GM23248 (cell line): ENCODE results near the gene CRELD1. TPM values are rescaled to one million over a fixed set of nuclear protein-coding genes. Genes with fewer than 3 reads are reported as not detected.
A peak's percentile ranks its signal among the peaks of the same experiment; 100 is the strongest.
"Not testable (repeated sequence)": the region's sequence is repeated elsewhere in the genome, so short reads cannot be mapped to it uniquely, and the experiment has no call there.

Experiments used
- DNase-seq: peaks from one replicate; pipeline ENCODE4 v3.0.0-alpha.2; 2015
- H2AFZ ChIP-seq: fragments of 200-600 bp; sonication (generic); 2 replicates; pipeline ENCODE4 v1.6.1; 2016; ENCODE audit warnings: antibody characterized with exemption
- H3F3A ChIP-seq: fragments of 200-600 bp; sonication (generic); 2 replicates; pipeline ENCODE4 v1.6.1; 2016; ENCODE audit warnings: mild to moderate bottlenecking, antibody characterized with exemption, mixed run types; ENCODE audit not compliant: insufficient read depth
- H3K27ac ChIP-seq: fragments of 200-600 bp; sonication (generic); 2 replicates; pipeline ENCODE4 v1.5.1; 2016; ENCODE audit warnings: mild to moderate bottlenecking
- H3K27me3 ChIP-seq: fragments of 200-600 bp; sonication (generic); replicated peaks from 2 replicates; pipeline ENCODE4 v1.6.1; 2016; ENCODE audit warnings: mild to moderate bottlenecking; ENCODE audit not compliant: insufficient read depth
- H3K36me3 ChIP-seq: fragments of 200-600 bp; sonication (generic); 2 replicates; pipeline ENCODE4 v1.6.1; 2016; ENCODE audit warnings: low read depth, mild to moderate bottlenecking
- H3K4me1 ChIP-seq: fragments of 200-600 bp; sonication (generic); 2 replicates; pipeline ENCODE4 v1.6.1; 2016; ENCODE audit warnings: mild to moderate bottlenecking; ENCODE audit not compliant: insufficient read depth
- H3K4me2 ChIP-seq: fragments of 200-600 bp; sonication (generic); one replicate; pipeline ENCODE4 v1.6.1; 2016; ENCODE audit warnings: mild to moderate bottlenecking; ENCODE audit not compliant: unreplicated experiment
- H3K4me3 ChIP-seq: fragments of 200-600 bp; sonication (generic); 2 replicates; pipeline ENCODE4 v1.5.1; 2016; ENCODE audit warnings: mild to moderate bottlenecking
- H3K79me2 ChIP-seq: fragments of 200-600 bp; sonication (generic); 2 replicates; pipeline ENCODE4 v1.6.1; 2016; ENCODE audit warnings: mild to moderate bottlenecking; ENCODE audit not compliant: insufficient read depth
- H3K9ac ChIP-seq: fragments of 200-600 bp; sonication (generic); 2 replicates; pipeline ENCODE4 v1.6.1; 2016; ENCODE audit warnings: mild to moderate bottlenecking
- H3K9me2 ChIP-seq: fragments of 200-600 bp; sonication (generic); 2 replicates; pipeline ENCODE4 v1.6.1; 2016; ENCODE audit warnings: mixed run types, mild to moderate bottlenecking, moderate library complexity; ENCODE audit not compliant: insufficient read depth
- H3K9me3 ChIP-seq: fragments of 200-600 bp; sonication (generic); one replicate; pipeline ENCODE4 v1.6.1; 2017; ENCODE audit warnings: low read depth
- H4K20me1 ChIP-seq: fragments of 200-600 bp; sonication (generic); 2 replicates; pipeline ENCODE4 v1.6.0; 2016; ENCODE audit not compliant: insufficient read depth
- EZH2 ChIP-seq: fragments of 200-600 bp; sonication (generic); IDR thresholded peaks from 2 replicates; pipeline ENCODE4 v1.6.1; 2018; ENCODE audit warnings: antibody characterized with exemption, mild to moderate bottlenecking; ENCODE audit not compliant: insufficient read depth, poor library complexity, severe bottlenecking
- EZH2phosphoT487 ChIP-seq: fragments of 200-600 bp; sonication (generic); IDR thresholded peaks from 2 replicates; pipeline ENCODE4 v1.6.1; 2018; ENCODE audit warnings: antibody characterized with exemption, moderate library complexity, mild to moderate bottlenecking, low read depth; ENCODE audit not compliant: insufficient read depth
- WGBS, 2 experiments: methylation state at CpG; one replicate each; pipeline ENCODE4 v1.1.6; 2015 to 2017; ENCODE audit warnings: low lambda C conversion rate in 2 of 2, low coverage in 1 of 2; ENCODE audit errors: missing lambda C conversion rate in 2 of 2; 5-methylcytosine and 5-hydroxymethylcytosine counted together
- in situ Hi-C: fragments of 300-500 bp; cut with MboI; formaldehyde crosslinking; loops from 2 replicates; pipeline ENCODE4 v1.15.0; 2020
- polyA plus RNA-seq: library from polyadenylated mRNA; unstranded; fragments of >200 nt; fragmentation: Nextera tagmentation; extraction: Ambion mirVana; gene quantifications from 2 replicates; pipeline ENCODE4 v1.2.1, GENCODE V29; 2016
- total RNA-seq: library from RNA; depleted of rRNA; stranded (reverse); fragments of >200 nt; shearing (Covaris generic); gene quantifications from 2 replicates; pipeline ENCODE4 v1.2.3, GENCODE V29; 2014

CRELD1 gene
- total and polyA plus RNA-seq, 2 experiments from 2014 or later, result 18.2 to 19.9 TPM

DNA sequence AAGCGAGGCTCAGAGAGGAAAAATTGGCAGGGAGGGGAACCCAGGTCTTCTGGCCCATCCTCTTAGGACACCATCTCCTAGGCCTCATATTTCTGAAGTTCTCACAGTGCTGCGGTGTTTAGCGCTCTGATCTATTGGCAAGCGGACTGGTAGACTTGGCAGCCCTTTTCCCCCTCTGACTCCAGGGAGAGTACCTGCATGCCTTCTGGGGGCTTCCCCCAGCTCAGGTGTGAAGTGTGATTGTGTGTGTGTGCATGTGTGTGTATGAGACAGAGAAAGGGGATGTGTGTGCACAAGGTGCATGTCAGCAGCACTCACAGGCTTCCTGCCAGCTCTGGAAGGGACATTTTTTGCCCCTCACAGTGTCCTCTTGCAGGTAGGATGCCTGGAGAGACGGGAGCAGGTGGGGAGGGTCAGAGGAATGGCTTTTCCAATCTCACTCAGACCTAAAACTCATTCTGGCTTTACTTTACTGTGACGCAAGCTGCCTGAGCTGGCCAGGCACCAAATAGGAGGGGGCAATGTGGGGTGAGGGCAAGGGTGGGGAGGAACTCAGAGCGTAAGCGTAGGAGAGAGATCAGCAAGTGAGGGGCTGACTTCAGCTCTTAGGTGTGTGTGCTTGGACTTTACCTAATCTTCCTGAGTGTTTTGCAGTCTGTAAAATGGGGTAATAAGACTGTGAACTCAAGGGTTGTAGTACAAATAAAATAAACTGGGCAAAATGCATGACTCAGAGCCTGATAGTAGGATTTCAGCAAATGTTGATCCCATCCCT, 35.0 kb upstream of the CRELD1 start:
- no peak for DNase-seq
- peaks cover 6% of the 10 kb centered on the region; the same call in 1 of the 2 replicates for H3K36me3 ChIP-seq
- WGBS, 2 experiments, result 80 to 83% methylated on average over 7 to 8 of the region's 8 CpGs

GRCh38 chr3:9899289-9899791, 34.3 kb upstream of the CRELD1 start:
- H3K9ac ChIP-seq, result no peak overlapping the region
- H3K9me2 ChIP-seq, result no peaks in the 10 kb centered on the region
- no peak overlapping the region for H3K4me3 ChIP-seq
- H2AFZ ChIP-seq, result no peak overlapping the region
- no peak overlapping the region for H3K27ac ChIP-seq
- WGBS, 2 experiments, result 81 to 85% methylated on average over 2 to 3 of the region's 3 CpGs
- no peaks in the 10 kb centered on the region for H3K9me3 ChIP-seq
- H3F3A ChIP-seq, result no peaks in the 10 kb centered on the region
- no peaks in the 10 kb centered on the region for H3K27me3 ChIP-seq
- peaks cover 6% of the 10 kb centered on the region; the same call in 1 of the 2 replicates for H3K36me3 ChIP-seq
- DNase-seq, result no peak
- TF ChIP-seq EZH2, result no peak
- TF ChIP-seq EZH2phosphoT487, result no peak
- H3K4me2 ChIP-seq, result no peak overlapping the region
- H3K4me1 ChIP-seq, result peaks cover 12% of the 10 kb centered on the region
- in situ Hi-C loops, result no loop called here
- H3K79me2 ChIP-seq, result peaks cover 12% of the 10 kb centered on the region
- H4K20me1 ChIP-seq, result no peaks in the 10 kb centered on the region

More for the DNA sequence above, 35.0 kb upstream of the CRELD1 start:
- Histone ChIP-seq H3K4me1 (peaks cover 14% of the 10 kb centered on the region), H3K27ac (no peak overlapping the region), H3K4me2 (no peak overlapping the region), H3K79me2 (peaks cover 12% of the 10 kb centered on the region), H3F3A (peaks cover 7% of the 10 kb centered on the region), H3K4me3 (no peak overlapping the region), H2AFZ (no peak overlapping the region), H4K20me1 (no peaks in the 10 kb centered on the region), H3K9me3 (no peaks in the 10 kb centered on the region), H3K27me3 (no peaks in the 10 kb centered on the region), H3K9ac (no peak overlapping the region), H3K9me2 (no peaks in the 10 kb centered on the region)
- in situ Hi-C loops, result no loop called here
- TF ChIP-seq EZH2 (no peak), EZH2phosphoT487 (no peak)

GRCh38 chr3:9900965-9901415, 32.6 kb upstream of the CRELD1 start:
- H3K27me3 ChIP-seq, in situ Hi-C loops, H3F3A ChIP-seq, H2AFZ ChIP-seq, H3K9me3 ChIP-seq, H3K79me2 ChIP-seq, H4K20me1 ChIP-seq, H3K27ac ChIP-seq, DNase-seq, H3K4me2 ChIP-seq, H3K9ac ChIP-seq, H3K4me3 ChIP-seq, H3K36me3 ChIP-seq, H3K9me2 ChIP-seq: not testable (repeated sequence)
- H3K4me1 ChIP-seq, result peaks cover 12% of the 10 kb centered on the region
- 85 to 94% methylated on average over 6 of the region's 6 CpGs for WGBS, 2 experiments

DNA sequence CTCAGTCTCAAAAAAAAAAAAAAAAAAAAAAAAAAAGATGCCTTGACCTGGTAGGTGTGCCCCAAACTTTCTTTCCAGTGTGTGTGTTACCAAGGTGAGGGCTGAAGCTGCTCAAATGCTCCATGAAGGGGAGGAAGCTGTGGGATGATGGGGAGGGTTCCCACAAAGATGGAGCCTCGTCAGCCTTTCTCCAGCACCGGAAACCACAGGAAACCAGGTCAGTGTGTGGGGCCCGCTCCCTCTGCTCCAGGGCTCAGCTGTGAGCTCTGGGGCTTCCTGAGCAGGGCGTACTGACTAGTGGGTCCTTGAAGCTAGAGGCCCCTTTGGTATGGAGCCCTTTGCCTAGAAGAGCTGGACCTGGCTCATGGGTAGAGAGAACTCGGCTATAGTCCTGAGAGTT, 31.7 kb upstream of the CRELD1 start:
- no peak overlapping the region for H3K9ac ChIP-seq
- no peak for TF ChIP-seq EZH2
- no peak for TF ChIP-seq EZH2phosphoT487
- no peak overlapping the region for H3K27ac ChIP-seq
- H4K20me1 ChIP-seq, result no peaks in the 10 kb centered on the region
- no peak overlapping the region for H3K4me2 ChIP-seq
- H2AFZ ChIP-seq, result peak overlapping the region; percentile 84; the same call in 1 of the 2 replicates
- H3K36me3 ChIP-seq, result no peaks in the 10 kb centered on the region
- H3K9me3 ChIP-seq, result no peaks in the 10 kb centered on the region
- no peaks in the 10 kb centered on the region for H3K27me3 ChIP-seq
- no peaks in the 10 kb centered on the region for H3K79me2 ChIP-seq
- H3K9me2 ChIP-seq, result no peaks in the 10 kb centered on the region
- WGBS, 2 experiments, result 93% methylated on average over 5 of the region's 5 CpGs
- no peak for DNase-seq
- peaks cover 12% of the 10 kb centered on the region for H3K4me1 ChIP-seq
- no peak overlapping the region for H3K4me3 ChIP-seq
- in situ Hi-C loops, result no loop called here
- no peaks in the 10 kb centered on the region for H3F3A ChIP-seq
